ENCODE measurements around the gene NTSR2. TPM values are rescaled to one million over a fixed set of nuclear protein-coding genes. Genes with fewer than 3 reads are reported as not detected.

Gene NTSR2
- total RNA-seq, 1 donor from 2014 or later = not detected

DNA sequence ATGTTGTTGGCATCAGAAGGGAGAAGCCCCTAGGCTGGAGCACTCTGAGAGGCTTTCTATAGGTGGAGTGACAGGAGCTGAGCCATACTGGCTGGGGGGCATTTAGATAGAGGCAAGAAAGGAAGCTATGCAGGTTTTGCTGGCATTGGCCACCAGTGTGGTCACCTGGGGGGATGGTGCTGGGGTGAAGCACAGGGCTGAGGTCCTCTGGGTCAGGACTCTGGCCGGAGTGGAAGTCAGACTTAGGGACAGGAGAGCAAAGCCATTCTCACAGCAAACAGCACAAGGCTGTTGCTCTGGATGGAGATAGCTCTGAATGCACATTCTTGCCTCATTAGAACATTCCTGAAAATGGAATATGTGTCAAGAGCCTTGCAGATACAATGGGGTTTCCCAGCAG, 47.4 kb downstream of the NTSR2 start:
- Histone ChIP-seq H3K4me3 (no peak overlapping the region), H3K27ac (replicated peaks) (no peak overlapping the region), H3K9me3 (replicated peaks) (peaks cover 9% of the 10 kb centered on the region), H3K27me3 (ENCODE audit: low read depth) (no peaks in the 10 kb centered on the region), H3K36me3 (peaks cover 34% of the 10 kb centered on the region), H3K4me1 (no peaks in the 10 kb centered on the region)
- TF ChIP-seq, protein P1, sequence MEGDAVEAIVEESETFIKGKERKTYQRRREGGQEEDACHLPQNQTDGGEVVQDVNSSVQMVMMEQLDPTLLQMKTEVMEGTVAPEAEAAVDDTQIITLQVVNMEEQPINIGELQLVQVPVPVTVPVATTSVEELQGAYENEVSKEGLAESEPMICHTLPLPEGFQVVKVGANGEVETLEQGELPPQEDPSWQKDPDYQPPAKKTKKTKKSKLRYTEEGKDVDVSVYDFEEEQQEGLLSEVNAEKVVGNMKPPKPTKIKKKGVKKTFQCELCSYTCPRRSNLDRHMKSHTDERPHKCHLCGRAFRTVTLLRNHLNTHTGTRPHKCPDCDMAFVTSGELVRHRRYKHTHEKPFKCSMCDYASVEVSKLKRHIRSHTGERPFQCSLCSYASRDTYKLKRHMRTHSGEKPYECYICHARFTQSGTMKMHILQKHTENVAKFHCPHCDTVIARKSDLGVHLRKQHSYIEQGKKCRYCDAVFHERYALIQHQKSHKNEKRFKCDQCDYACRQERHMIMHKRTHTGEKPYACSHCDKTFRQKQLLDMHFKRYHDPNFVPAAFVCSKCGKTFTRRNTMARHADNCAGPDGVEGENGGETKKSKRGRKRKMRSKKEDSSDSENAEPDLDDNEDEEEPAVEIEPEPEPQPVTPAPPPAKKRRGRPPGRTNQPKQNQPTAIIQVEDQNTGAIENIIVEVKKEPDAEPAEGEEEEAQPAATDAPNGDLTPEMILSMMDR (IDR thresholded peaks at IDR 0.05; ENCODE audit: borderline replicate concordance) = no peak
- intact Hi-C loops (cut with micrococcal nuclease) = no loop called here
- no peak for DNase-seq

DNA sequence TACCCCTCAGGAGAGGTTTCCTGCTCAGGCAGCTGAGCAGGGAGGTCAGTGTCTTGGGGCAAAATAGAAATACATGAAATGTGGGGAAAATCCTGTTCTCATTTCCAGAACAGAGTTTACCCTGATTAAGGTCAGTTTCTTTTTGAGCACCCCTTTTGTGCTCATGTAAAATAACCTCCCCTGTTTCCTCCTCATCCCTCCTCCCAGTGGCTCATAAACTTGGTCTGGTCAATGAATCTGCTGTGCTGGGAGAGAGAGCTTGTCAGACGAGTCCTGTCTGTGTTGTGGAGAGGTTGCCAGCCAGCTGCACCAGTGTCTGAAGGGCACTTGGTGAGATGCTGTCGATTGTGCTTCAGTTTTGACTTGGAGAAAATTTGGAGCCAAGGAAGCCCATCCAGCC, 48.6 kb downstream of the NTSR2 start:
- peaks cover 34% of the 10 kb centered on the region for H3K36me3 ChIP-seq
- intact Hi-C loops (cut with micrococcal nuclease) = no loop called here
- no peaks in the 10 kb centered on the region for H3K4me1 ChIP-seq
- TF ChIP-seq, protein P1 (IDR thresholded peaks at IDR 0.05; ENCODE audit: borderline replicate concordance) = no peak
- H3K27ac ChIP-seq (replicated peaks) = no peak overlapping the region
- H3K4me3 ChIP-seq = no peak overlapping the region
- H3K9me3 ChIP-seq (replicated peaks) = no peaks in the 10 kb centered on the region
- DNase-seq = no peak
- no peaks in the 10 kb centered on the region for H3K27me3 ChIP-seq (ENCODE audit: low read depth)

DNA sequence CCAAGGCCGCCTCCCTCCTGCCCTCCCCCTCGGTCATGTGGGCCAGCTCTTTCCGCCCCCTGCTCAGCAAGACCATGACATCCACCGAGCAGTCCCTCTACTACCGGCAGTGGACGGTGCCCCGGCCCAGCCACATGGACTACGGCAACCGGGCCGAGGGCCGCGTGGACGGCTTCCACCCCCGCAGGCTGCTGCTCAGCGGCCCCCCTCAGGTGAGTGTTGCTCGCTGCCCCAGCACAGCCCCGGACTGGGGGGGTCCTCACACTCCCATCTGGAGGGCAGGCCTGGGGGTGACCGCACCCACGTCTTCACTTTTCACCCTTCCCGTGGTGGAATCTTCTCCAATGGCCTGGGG, 51.3 kb downstream of the NTSR2 start:
- intact Hi-C loops (cut with micrococcal nuclease) = no loop called here
- H3K27ac ChIP-seq (replicated peaks) = no peak overlapping the region
- TF ChIP-seq, protein P1 (IDR thresholded peaks at IDR 0.05; ENCODE audit: borderline replicate concordance) = no peak

DNA sequence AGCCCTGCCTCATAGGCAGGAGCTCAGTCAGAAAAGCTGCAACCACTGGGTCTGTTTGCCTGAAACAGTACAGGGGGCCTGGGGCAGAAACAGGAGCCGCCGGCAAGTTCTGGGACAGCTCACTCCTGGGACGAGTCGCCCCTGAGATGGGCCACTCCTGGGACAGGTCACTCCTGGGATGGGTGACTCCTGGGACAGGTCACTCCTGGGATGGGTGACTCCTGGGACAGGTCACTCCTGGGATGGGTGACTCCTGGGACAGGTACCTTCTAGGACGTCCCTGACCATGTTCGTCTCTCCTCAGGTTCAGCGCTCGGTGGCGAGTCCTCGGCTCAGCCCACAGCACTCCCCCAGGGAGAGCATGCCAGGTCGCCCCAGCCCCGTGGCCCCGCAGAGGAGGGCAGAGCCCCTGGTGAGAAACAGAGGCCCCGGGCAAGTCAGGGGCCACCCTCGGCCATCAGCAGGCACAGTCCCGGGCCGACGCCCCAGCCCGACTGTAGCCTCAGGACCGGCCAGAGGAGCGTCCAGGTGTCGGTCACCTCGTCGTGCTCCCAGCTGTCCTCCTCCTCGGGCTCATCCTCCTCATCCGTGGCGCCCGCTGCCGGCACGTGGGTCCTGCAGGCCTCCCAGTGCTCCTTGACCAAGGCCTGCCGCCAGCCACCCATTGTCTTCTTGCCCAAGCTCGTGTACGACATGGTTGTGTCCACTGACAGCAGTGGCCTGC, 51.8 kb downstream of the NTSR2 start:
- peaks cover 30% of the 10 kb centered on the region for H3K36me3 ChIP-seq
- intact Hi-C loops (cut with micrococcal nuclease) = no loop called here
- TF ChIP-seq, protein P1 (IDR thresholded peaks at IDR 0.05; ENCODE audit: borderline replicate concordance) = no peak

More for the DNA sequence above, 51.3 kb downstream of the NTSR2 start:
- Histone ChIP-seq H3K36me3 (peaks cover 30% of the 10 kb centered on the region), H3K4me3 (no peak overlapping the region), H3K9me3 (replicated peaks) (no peaks in the 10 kb centered on the region), H3K27me3 (ENCODE audit: low read depth) (no peaks in the 10 kb centered on the region), H3K4me1 (no peaks in the 10 kb centered on the region)
- no peak for DNase-seq

DNA sequence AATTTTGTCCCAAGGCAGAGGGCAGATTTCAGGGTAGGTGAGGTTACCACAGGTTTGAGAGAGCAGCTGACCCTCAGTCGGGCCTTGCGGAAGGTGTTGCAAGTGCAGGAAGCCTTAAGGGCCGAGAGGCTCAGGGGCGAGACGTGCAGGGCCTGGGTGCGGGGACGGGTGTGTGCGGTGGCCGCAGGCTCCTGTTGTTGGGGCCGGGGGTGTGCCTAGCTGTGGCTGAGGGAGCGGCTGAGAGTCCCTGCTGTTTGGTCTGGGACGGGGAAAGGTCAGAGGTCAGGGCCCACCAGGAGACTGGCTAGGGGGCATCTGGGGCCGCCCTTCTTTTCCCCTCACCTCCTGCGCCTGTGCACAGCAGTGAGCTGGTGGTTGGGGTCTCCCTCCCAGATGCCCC, 52.5 kb downstream of the NTSR2 start:
- peaks cover 30% of the 10 kb centered on the region for H3K36me3 ChIP-seq
- no peaks in the 10 kb centered on the region for H3K4me1 ChIP-seq
- H3K9me3 ChIP-seq (replicated peaks) = no peaks in the 10 kb centered on the region
- intact Hi-C loops (cut with micrococcal nuclease) = no loop called here
- H3K27me3 ChIP-seq (ENCODE audit: low read depth) = no peaks in the 10 kb centered on the region
- H3K4me3 ChIP-seq = no peak overlapping the region
- TF ChIP-seq, protein P1 (IDR thresholded peaks at IDR 0.05; ENCODE audit: borderline replicate concordance) = no peak
- no peak for DNase-seq
- H3K27ac ChIP-seq (replicated peaks) = no peak overlapping the region

More for the DNA sequence above, 51.8 kb downstream of the NTSR2 start:
- DNase-seq = no peak
- no peaks in the 10 kb centered on the region for H3K27me3 ChIP-seq (ENCODE audit: low read depth)
- no peaks in the 10 kb centered on the region for H3K4me1 ChIP-seq
- H3K4me3 ChIP-seq = no peak overlapping the region
- no peak overlapping the region for H3K27ac ChIP-seq (replicated peaks)
- H3K9me3 ChIP-seq (replicated peaks) = no peaks in the 10 kb centered on the region
